ENCODE data around the gene DNPEP.

Gene DNPEP

GRCh38 chr2:219325657-219326315, 61.9 kb downstream of the DNPEP start:
- Histone ChIP-seq H3K27ac (ENCODE audit: low read depth, low read length) (no peak overlapping the region), H3K4me1 (ENCODE audit: control insufficient read depth, insufficient read depth, low read length) (no peaks in the 10 kb centered on the region), H3K36me3 (ENCODE audit: control insufficient read depth, insufficient read depth, low read length) (no peaks in the 10 kb centered on the region), H3K9ac (ENCODE audit: low read depth, low read length) (no peak overlapping the region), H3K9me3 (ENCODE audit: control insufficient read depth, insufficient read depth, low read length) (no peaks in the 10 kb centered on the region), H3K27me3 (ENCODE audit: control insufficient read depth, insufficient read depth, low read length) (peaks cover 20% of the 10 kb centered on the region), H3K4me3 (ENCODE audit: low read depth, low read length) (no peak overlapping the region)

GRCh38 chr2:219325136-219325535, 62.6 kb downstream of the DNPEP start:
- Histone ChIP-seq H3K27ac (ENCODE audit: low read depth, low read length) (no peak overlapping the region), H3K4me3 (ENCODE audit: low read depth, low read length) (no peak overlapping the region), H3K9ac (ENCODE audit: low read depth, low read length) (no peak overlapping the region), H3K27me3 (ENCODE audit: control insufficient read depth, insufficient read depth, low read length) (peaks cover 14% of the 10 kb centered on the region), H3K4me1 (ENCODE audit: control insufficient read depth, insufficient read depth, low read length) (no peaks in the 10 kb centered on the region), H3K9me3 (ENCODE audit: control insufficient read depth, insufficient read depth, low read length) (no peaks in the 10 kb centered on the region), H3K36me3 (ENCODE audit: control insufficient read depth, insufficient read depth, low read length) (no peaks in the 10 kb centered on the region)

DNA sequence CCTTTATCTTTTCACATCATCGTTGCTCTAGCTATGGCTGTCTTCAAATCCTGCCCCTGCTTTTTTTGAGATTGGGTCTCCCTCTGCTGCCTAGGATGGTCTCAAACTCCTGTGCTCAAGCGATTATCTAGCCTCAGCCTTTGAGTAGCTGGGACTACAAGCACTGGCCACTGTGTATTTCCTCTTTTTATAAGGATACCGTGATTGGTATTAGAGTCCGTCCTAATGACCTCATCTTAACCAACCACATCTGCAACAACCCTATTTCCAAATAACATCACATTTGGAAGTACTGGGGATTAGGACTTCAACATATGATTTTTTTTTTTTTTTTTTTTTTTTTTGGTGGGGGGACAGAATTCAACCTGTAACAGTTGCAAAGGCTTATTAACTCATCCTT, 64.3 kb downstream of the DNPEP start:
- Histone ChIP-seq H3K9me3 (ENCODE audit: control insufficient read depth, insufficient read depth, low read length) (no peaks in the 10 kb centered on the region), H3K36me3 (ENCODE audit: control insufficient read depth, insufficient read depth, low read length) (no peaks in the 10 kb centered on the region), H3K9ac (ENCODE audit: low read depth, low read length) (no peak overlapping the region), H3K4me3 (ENCODE audit: low read depth, low read length) (no peak overlapping the region), H3K27me3 (ENCODE audit: control insufficient read depth, insufficient read depth, low read length) (no peaks in the 10 kb centered on the region), H3K4me1 (ENCODE audit: control insufficient read depth, insufficient read depth, low read length) (no peaks in the 10 kb centered on the region), H3K27ac (ENCODE audit: low read depth, low read length) (no peak overlapping the region)

All from HUES48 (cell line).